MG63 (cell line): ENCODE data around the gene COQ5. TPM values are rescaled to one million over a fixed set of nuclear protein-coding genes. Genes with fewer than 3 reads are reported as not detected.
"Not testable (repeated sequence)": the region's sequence is repeated elsewhere in the genome, so short reads cannot be mapped to it uniquely, and the experiment has no call there.

Source experiments
- DNase-seq: peaks from one replicate; pipeline ENCODE4 v3.0.0-alpha.2; 2020
- H3K27me3 ChIP-seq: fragments of 250-450 bp; sonication (Bioruptor Pico); 2 replicates; pipeline ENCODE4 v1.5.1; 2020; ENCODE audit warnings: mild to moderate bottlenecking, moderate library complexity
- H3K36me3 ChIP-seq: fragments of 250-450 bp; sonication (Bioruptor Pico); 2 replicates; pipeline ENCODE4 v1.5.1; 2020; ENCODE audit warnings: mild to moderate bottlenecking, moderate library complexity
- H3K4me3 ChIP-seq: fragments of 250-450 bp; sonication (Bioruptor Pico); 2 replicates; pipeline ENCODE4 v1.5.1; 2020; ENCODE audit warnings: mild to moderate bottlenecking, moderate library complexity
- H3K9me3 ChIP-seq: fragments of 250-450 bp; sonication (Bioruptor Pico); 2 replicates; pipeline ENCODE4 v1.5.1; 2020; ENCODE audit warnings: mild to moderate bottlenecking, moderate library complexity
- total RNA-seq: library from RNA; depleted of rRNA; stranded (reverse); fragments of >200 nt; shearing (Covaris generic); gene quantifications from 2 replicates; pipeline ENCODE4 v1.2.3, GENCODE V29; 2014; ENCODE audit warnings: low replicate concordance

Gene COQ5
- total RNA-seq, 1 experiment from 2014 or later, result 27.0 TPM

DNA sequence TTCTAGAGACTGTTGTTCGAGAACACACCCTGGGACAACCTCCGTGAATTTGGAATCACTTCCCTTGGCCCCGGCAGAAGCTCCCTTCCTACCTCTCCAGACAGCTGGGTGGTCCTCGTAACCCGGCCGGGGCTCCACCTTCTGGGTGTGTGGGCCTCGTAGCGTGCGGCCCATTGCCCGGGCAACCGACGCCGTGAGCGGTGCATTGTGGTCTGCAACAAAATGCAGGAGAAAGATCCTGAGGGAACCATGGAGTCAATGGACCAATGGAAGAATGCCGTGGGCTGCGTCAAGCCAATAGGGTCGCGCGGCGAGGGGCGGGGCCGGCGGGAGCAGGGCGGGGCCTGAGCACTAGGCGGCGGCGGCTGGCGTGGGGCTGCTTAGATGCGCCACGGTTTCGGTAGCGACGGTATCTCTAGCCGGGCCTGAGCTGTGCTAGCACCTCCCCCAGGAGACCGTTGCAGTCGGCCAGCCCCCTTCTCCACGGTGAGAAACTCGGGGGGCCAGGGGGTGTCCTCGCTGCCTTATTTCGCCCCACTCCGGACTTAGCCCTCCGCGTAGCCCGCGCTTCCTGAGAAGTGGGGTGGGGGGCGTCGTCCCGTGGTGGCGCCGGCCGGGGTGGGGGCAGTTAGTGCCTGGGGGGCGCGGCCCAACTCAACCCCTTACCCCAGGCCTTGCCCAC lies 33.1 kb downstream of the COQ5 start, which contains the start of gene DYNLL1:
DYNLL1 (plus strand) TSS at position 383 of the 682 bp plus-strand sequence. CDS start 309 bp downstream, outside the sequence.
- H3K4me3 ChIP-seq, result peak within 1 kb of the TSS; percentile 85
- H3K36me3 ChIP-seq, result peaks cover 42% of the 10 kb centered on the region
- no peaks in the 10 kb centered on the region for H3K27me3 ChIP-seq
- no peaks in the 10 kb centered on the region for H3K9me3 ChIP-seq
- peak; percentile 93 for DNase-seq

DNA sequence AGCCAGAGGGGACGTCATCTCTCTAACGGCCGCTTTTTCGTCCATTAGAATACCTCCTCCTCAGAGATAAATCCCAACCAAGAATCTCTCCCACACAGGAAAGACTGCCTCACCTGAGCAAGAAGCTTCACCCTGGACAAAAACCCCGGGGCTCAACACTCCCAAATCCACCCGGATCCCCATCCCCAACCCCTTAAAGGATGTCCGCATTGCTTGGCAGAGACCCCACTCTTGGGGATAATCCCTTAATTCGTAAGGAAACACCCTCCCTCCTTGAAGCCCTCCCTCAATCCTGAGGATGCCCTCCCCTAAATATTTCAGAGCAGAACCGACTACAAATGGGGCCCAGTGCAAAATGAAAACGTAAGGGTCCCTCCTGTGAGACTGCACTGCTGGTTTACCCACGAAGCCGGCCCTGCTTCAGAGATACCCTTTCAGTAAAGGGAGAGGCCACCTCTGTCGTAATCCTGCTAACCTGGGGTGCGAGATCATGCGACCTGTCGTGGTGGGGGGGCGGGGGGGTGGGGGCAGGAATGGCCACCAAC lies 33.7 kb downstream of the COQ5 start:
- Histone ChIP-seq H3K36me3 (peaks cover 41% of the 10 kb centered on the region), H3K4me3 (peak overlapping the region; percentile 85), H3K27me3 (no peaks in the 10 kb centered on the region), H3K9me3 (no peaks in the 10 kb centered on the region)
- DNase-seq, result no peak

DNA sequence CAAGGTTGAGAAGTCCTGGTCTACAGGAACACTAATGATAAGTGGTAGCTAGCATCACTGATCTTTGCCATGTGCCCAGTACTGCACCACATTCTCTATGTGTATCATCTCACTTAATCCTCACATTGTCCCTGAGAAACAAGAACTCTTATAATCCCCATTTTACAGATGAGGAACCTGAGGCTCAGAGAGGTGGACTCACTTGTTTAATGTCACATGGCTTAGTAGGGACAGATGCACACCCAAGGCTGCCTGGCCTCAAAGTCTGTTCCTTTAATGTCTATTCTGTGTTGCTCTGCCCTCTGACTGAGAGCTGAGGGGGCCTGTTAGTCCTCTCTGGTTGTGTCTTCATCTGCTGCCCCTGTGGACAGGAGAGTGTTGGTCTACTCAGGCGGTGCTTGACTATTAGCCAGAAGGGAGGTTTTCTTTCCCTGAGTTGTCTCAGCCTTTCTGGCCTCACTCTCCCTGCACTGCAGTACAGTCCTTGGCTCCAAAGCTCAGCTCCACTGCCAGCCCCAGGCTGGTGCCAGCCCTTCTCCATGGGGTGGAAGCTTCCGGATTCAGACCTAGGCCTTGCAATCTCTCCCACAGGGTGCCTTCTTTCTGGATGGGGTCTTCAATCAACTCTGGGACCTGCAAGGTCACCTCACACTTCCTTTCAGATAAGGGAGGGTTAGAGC lies 38.0 kb downstream of the COQ5 start:
- Histone ChIP-seq H3K36me3 (peaks cover 11% of the 10 kb centered on the region), H3K9me3 (no peaks in the 10 kb centered on the region), H3K27me3 (no peaks in the 10 kb centered on the region), H3K4me3 (no peak overlapping the region)
- DNase-seq, result no peak

DNA sequence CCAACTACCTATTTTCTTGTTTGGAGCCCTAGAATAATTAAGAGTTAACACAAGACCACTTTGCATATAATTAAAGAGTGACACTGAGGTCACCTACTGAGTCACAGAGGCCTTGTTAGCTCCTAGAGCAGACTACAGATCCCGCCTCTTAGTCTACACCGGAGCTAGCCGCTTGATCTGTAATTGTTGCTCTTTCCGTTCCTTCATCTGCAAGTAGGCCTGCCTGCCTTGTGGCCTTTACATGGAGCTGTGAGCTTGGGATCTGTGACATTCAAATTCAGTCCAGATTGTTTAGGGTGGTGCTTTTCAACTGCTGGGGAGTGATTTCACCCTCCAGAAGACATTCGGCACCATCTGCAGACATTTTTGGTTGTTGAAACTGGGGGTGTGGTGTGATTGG lies 38.6 kb downstream of the COQ5 start:
- H3K27me3 ChIP-seq, result no peaks in the 10 kb centered on the region
- no peak overlapping the region for H3K4me3 ChIP-seq
- peaks cover 11% of the 10 kb centered on the region for H3K36me3 ChIP-seq
- no peaks in the 10 kb centered on the region for H3K9me3 ChIP-seq
- no peak for DNase-seq

DNA sequence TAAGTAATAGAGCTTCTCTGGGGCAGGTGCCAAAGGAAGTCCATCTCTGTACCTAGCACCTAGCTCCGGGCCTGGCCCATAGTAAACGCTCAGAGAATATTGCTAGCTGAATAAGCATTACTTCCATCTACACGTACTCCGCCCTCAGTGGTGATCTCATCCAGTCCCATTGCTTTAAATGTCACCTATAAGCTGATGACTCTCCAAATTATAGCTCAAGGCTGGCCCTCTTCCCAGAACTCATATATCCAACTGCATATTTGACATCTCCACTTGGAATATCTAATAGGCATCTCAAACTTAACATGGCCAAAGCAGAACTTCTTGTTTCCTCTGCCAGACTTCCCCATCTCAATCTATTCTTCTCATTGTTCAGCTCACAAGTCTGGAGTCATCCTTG lies 39.9 kb downstream of the COQ5 start:
- no peaks in the 10 kb centered on the region for H3K9me3 ChIP-seq
- H3K36me3 ChIP-seq, result peaks cover 11% of the 10 kb centered on the region
- H3K27me3 ChIP-seq, result no peaks in the 10 kb centered on the region
- DNase-seq, result peak; percentile 49
- H3K4me3 ChIP-seq, result no peak overlapping the region

DNA sequence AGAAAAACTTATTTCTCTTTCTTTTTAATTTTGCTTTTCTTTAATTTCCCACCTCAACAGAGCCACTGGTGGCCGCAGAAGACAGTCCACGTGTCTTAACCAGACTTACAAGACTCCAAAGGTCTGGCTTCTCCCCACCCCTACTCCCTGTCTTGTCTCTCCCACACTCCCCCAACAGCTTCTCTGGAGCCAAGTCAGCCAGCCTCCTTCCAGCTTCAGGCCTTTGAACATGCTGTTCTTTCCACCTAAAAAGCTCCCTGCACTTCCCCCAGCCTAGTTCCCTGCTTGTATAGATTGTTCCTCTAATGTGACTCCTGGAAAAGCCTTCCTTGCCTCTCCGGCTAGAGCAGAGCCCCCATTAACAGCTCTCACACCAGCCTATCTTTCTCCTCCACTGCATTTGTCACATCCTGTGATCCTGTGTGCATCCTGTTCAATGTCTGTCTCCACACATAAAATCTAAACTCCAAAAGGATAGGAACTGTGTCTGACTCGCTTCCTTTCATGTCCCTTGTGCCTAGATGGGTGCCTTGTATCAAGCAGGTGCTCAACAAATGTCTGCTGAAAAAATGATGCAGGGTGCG lies 40.8 kb downstream of the COQ5 start:
- Histone ChIP-seq H3K36me3 (peaks cover 11% of the 10 kb centered on the region), H3K27me3 (no peaks in the 10 kb centered on the region), H3K9me3 (no peaks in the 10 kb centered on the region), H3K4me3 (no peak overlapping the region)
- no peak for DNase-seq

DNA sequence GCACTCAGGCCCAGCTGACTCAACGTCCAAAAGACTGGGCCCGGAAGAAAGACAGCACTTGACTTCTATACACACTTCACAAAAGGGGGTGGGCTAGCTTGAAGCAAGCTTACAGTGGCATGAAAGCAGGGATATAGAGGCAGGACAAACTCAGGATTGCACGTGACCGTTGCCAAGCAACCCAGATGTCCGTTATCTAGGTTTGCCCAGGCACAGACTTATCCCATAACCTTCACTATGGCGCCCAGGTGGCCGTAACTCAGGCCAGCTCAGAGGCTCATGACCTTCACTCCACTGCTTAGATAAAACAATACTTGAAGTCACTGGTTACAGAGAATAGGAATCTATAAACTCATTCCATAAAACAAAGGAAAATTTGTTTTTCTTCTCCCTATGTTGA lies 41.4 kb downstream of the COQ5 start:
- H3K4me3 ChIP-seq, DNase-seq, H3K9me3 ChIP-seq, H3K27me3 ChIP-seq: not testable (repeated sequence)
- H3K36me3 ChIP-seq, result peaks cover 11% of the 10 kb centered on the region

DNA sequence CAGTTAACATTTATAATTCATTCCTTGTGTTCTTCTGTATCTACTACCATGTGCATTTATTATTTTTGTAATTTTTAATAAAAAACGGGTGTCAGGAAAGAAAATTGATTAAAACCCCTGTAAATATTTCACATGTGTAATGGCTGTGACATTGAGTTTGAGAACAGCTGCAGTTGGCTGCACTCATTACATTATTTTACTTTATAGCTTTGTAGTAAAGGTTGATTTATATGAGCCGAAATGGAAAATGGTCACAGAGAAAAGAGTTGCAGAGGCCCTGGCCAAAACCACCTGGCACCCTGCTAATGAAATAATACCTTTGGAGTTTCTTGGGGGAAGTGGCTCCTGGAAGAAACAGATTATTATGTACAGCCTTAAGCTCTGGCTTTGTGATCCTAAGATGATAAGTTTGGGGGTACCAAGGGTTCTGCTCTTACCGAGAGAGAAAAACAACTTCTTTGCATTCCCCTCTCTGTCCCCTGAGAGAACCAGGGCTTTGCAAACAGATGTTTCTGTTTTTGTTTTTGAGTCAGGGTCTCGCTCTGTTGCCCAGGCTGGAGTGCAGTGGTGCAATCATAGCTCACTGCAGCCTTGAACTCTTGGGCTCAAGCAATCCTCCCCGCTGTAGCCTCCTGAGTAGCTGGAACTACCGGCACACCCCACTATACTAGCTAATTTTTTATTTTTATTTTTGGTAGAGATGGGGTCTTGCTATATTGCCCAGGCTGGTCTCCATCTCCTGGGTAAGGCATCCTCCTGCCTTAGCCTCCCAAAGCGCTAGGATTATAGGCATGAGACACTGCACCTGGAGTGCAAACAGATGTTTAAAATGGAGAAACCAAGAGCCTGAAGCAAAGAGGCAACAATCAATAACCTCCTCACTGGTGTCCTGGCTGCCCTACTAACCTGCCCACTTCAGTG lies 42.7 kb downstream of the COQ5 start:
- no peaks in the 10 kb centered on the region for H3K27me3 ChIP-seq
- H3K4me3 ChIP-seq, result no peak overlapping the region
- no peak for DNase-seq
- H3K36me3 ChIP-seq, result peaks cover 9% of the 10 kb centered on the region
- H3K9me3 ChIP-seq, result no peaks in the 10 kb centered on the region

DNA sequence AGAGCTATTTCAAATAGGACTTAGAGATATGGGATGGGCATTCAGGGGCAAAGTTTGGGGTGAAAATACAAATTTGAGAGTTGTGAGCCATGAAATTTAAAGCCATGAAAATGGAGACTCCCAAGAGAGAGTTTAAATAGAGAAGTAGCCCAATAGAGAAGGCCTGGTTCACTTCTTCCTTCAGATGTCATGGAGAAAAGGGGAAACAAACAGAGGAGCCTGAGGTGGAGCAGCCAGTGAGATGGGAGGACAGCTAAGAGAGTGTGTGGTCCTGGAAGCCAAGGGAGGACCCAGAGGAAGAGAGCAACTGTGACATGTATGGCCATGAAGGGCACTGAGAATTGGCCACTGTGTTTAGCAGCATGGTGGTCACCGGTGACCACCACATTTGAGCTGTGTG lies 45.3 kb downstream of the COQ5 start:
- H3K9me3 ChIP-seq, result no peaks in the 10 kb centered on the region
- no peak overlapping the region for H3K4me3 ChIP-seq
- H3K36me3 ChIP-seq, result no peaks in the 10 kb centered on the region
- no peak for DNase-seq
- H3K27me3 ChIP-seq, result no peaks in the 10 kb centered on the region

DNA sequence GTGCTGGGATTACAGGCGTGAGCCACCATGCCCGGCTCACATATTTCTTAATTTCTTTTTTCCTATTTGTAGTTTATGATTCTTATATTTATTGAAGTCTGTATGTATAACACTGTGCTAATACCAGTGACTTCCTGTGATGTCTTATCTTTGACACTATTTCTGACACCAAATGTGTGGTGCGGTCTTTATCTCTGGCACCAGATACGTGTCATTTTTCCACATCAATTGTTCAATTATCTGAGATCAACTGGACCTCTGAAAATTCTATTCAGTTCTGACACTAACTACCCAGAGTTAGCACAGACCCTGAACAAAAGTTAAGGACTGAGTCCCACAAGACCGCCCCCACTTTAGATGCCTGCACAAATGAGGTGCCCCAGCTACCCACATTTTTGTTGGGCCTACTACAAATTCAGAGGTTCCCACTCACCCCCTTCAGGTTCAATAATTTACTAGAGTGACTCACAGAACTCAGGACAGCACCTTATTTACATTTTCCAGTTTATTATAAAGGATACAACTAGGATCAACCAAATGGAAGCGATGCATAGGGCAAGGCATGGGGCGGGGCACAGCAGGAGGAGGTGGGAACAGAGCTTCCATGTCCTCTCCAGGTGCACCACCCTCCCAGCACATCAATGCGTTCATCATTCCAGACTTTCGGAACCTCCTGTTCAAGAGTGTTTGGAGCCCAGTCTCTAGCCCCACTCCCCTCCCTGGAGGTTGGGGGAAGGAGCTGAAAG lies 47.8 kb downstream of the COQ5 start:
- H3K36me3 ChIP-seq, result no peaks in the 10 kb centered on the region
- no peaks in the 10 kb centered on the region for H3K27me3 ChIP-seq
- H3K4me3 ChIP-seq, result no peak overlapping the region
- no peaks in the 10 kb centered on the region for H3K9me3 ChIP-seq
- DNase-seq, result no peak

DNA sequence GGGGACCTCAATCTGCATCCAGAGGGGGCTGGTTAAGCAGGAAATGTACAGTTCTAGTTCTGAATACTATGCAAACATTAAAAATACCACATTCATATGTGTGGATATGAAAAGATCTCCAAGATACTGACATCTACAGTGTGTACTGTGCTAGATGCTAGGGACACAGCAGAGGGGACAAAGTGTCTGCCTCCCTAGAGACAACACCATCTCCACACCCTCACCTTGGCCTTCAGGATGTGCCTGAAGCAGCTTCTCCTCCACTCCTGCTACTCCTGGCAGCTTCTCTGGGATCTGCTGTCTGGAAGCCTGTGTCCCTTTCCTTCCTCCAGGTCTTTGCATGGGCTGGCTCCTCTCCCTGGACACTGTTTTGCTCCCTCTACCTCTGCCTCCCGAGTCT lies 48.7 kb downstream of the COQ5 start:
- H3K9me3 ChIP-seq, result no peaks in the 10 kb centered on the region
- DNase-seq, result no peak

DNA sequence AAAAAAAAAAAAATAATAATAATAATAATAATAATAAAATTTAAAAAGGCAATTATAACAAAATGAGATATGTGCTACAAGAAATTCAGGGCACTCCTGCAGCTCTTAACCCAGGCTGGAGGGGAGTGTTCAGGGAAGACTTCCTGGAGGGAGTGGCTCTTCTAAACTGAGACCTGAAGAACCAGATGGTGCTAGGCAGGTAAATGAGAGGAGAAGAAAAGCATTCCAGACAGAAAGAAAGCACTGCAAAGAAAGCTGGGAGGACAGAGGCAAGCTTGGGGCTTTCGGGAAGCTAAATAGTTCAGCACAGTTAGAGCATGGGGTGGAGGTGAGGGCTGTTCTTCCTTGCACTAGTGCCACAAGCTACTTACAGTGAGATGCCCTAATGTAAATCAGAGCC lies 49.5 kb downstream of the COQ5 start:
- Histone ChIP-seq H3K36me3 (no peaks in the 10 kb centered on the region), H3K9me3 (no peaks in the 10 kb centered on the region), H3K27me3 (no peaks in the 10 kb centered on the region), H3K4me3 (no peak overlapping the region)
- no peak for DNase-seq

More for the DNA sequence above, 48.7 kb downstream of the COQ5 start:
- Histone ChIP-seq H3K36me3 (no peaks in the 10 kb centered on the region), H3K27me3 (no peaks in the 10 kb centered on the region), H3K4me3 (no peak overlapping the region)

DNA sequence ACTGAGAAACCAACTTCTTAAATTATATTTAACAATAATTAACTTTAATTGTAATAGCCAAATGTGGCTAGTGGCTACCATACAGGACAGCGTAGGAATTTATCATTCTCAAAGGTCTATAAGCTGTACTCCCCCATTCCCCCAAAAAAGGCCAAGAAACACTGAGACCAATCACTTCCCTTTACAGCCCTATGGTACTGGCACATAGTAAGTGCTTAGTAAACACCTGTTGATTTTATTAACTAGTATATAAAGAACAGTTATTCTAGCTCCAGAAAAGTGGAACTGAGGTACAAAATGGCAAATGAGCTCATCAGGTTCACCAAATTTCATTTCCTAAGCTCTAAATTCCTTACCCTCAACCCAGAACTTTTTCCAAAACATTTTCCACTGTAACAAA lies 53.3 kb downstream of the COQ5 start:
- no peak for DNase-seq
- no peak overlapping the region for H3K4me3 ChIP-seq
- H3K27me3 ChIP-seq, result no peaks in the 10 kb centered on the region
- H3K9me3 ChIP-seq, result no peaks in the 10 kb centered on the region
- no peaks in the 10 kb centered on the region; the same call in 1 of the 2 replicates for H3K36me3 ChIP-seq

DNA sequence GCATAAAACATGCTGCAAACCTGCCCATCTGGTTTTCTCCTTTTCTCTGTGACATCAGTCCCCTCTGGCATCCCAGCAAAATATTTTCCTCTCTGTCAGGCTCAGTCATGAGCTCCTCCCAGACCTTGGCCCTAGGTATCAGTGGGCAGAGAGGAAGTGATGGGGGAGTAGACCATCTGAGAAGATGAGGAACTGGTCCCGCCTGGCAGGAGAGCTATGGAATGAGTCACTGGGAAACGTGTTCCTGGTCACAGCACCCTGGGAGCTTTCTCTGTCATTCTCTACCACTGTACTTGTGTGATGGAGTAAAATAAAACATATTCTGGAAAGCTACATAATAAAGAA lies 54.4 kb downstream of the COQ5 start:
- Histone ChIP-seq H3K4me3 (no peak overlapping the region), H3K9me3 (no peaks in the 10 kb centered on the region), H3K27me3 (no peaks in the 10 kb centered on the region), H3K36me3 (no peaks in the 10 kb centered on the region; the same call in 1 of the 2 replicates)
- peak; percentile 89 for DNase-seq

DNA sequence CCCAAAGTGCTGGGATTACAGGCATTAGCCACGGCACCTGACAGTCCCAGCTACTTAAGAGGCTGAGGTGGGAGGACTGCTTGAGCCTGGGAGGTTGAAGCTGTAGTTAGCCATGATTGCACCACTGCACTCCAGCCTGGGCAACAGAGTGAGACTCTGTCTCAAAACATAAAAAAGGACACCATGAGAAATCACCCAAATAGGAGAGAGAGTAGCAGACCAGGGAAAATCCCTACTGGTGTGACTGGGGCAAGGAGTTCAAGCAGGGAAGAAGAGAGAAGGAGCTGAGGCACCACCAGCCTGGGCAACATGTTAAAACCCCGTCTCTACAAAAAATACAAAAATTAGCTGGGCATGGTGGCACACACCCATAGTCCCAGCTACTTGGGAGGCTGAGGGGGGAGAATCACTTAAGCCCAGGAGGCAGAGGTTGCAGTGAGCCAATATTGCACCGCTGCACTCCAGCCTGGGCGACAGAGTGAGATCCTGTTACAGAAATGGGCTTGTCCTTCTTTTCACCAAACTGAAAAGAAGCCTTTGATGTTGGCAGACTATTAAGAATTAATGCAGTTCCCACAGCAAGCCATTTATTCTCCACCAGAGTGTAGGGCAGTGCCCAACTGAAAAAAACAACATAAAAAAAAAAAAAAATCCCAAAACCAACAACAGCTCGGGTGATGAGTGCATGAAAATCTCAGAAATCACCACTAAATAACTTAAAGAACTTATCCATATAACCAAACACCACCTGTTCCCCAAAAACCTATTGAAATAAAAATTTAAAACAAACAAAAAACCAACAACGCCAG lies 54.9 kb downstream of the COQ5 start:
- DNase-seq, result no peak
- Histone ChIP-seq H3K27me3 (no peaks in the 10 kb centered on the region), H3K36me3 (no peaks in the 10 kb centered on the region; the same call in none of the 2 replicates), H3K9me3 (no peaks in the 10 kb centered on the region), H3K4me3 (no peak overlapping the region)
